Measurements from ENCODE around the gene PF4V1.

GRCh38 chr4:73867783-73868182, 14.7 kb downstream of the PF4V1 start:
- TF ChIP-seq, protein P1, sequence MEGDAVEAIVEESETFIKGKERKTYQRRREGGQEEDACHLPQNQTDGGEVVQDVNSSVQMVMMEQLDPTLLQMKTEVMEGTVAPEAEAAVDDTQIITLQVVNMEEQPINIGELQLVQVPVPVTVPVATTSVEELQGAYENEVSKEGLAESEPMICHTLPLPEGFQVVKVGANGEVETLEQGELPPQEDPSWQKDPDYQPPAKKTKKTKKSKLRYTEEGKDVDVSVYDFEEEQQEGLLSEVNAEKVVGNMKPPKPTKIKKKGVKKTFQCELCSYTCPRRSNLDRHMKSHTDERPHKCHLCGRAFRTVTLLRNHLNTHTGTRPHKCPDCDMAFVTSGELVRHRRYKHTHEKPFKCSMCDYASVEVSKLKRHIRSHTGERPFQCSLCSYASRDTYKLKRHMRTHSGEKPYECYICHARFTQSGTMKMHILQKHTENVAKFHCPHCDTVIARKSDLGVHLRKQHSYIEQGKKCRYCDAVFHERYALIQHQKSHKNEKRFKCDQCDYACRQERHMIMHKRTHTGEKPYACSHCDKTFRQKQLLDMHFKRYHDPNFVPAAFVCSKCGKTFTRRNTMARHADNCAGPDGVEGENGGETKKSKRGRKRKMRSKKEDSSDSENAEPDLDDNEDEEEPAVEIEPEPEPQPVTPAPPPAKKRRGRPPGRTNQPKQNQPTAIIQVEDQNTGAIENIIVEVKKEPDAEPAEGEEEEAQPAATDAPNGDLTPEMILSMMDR (tag by site-specific recombination; IDR thresholded peaks at IDR 0.05), result no peak
- TF ChIP-seq, protein P2, sequence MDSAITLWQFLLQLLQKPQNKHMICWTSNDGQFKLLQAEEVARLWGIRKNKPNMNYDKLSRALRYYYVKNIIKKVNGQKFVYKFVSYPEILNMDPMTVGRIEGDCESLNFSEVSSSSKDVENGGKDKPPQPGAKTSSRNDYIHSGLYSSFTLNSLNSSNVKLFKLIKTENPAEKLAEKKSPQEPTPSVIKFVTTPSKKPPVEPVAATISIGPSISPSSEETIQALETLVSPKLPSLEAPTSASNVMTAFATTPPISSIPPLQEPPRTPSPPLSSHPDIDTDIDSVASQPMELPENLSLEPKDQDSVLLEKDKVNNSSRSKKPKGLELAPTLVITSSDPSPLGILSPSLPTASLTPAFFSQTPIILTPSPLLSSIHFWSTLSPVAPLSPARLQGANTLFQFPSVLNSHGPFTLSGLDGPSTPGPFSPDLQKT (IDR thresholded peaks at IDR 0.05; ENCODE audit: borderline replicate concordance, low read depth, low read length), result no peak
- TF ChIP-seq, protein P3, sequence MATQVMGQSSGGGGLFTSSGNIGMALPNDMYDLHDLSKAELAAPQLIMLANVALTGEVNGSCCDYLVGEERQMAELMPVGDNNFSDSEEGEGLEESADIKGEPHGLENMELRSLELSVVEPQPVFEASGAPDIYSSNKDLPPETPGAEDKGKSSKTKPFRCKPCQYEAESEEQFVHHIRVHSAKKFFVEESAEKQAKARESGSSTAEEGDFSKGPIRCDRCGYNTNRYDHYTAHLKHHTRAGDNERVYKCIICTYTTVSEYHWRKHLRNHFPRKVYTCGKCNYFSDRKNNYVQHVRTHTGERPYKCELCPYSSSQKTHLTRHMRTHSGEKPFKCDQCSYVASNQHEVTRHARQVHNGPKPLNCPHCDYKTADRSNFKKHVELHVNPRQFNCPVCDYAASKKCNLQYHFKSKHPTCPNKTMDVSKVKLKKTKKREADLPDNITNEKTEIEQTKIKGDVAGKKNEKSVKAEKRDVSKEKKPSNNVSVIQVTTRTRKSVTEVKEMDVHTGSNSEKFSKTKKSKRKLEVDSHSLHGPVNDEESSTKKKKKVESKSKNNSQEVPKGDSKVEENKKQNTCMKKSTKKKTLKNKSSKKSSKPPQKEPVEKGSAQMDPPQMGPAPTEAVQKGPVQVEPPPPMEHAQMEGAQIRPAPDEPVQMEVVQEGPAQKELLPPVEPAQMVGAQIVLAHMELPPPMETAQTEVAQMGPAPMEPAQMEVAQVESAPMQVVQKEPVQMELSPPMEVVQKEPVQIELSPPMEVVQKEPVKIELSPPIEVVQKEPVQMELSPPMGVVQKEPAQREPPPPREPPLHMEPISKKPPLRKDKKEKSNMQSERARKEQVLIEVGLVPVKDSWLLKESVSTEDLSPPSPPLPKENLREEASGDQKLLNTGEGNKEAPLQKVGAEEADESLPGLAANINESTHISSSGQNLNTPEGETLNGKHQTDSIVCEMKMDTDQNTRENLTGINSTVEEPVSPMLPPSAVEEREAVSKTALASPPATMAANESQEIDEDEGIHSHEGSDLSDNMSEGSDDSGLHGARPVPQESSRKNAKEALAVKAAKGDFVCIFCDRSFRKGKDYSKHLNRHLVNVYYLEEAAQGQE (tag by site-specific recombination; IDR thresholded peaks at IDR 0.05), result no peak
- TF ChIP-seq ZNF747 (tag by site-specific recombination; IDR thresholded peaks at IDR 0.05) (no peak), ZNF121 (tag by site-specific recombination; IDR thresholded peaks at IDR 0.05) (no peak), ZBTB26 (tag by site-specific recombination; optimal IDR thresholded peaks at IDR 0.05) (no peak), ZNF138 (tag by site-specific recombination; IDR thresholded peaks at IDR 0.05; ENCODE audit: borderline replicate concordance) (no peak)
